NT2/D1 (cell line): ENCODE measurements around the gene SLF1.

Source experiments
- DNase-seq: peaks from one replicate; pipeline ENCODE4 v3.0.0-alpha.2; 2011; ENCODE audit warnings: low read depth, low spot score
- H3K27me3 ChIP-seq: 2 replicates; pipeline ENCODE4 v1.6.0; 2011; ENCODE audit warnings: mild to moderate bottlenecking; ENCODE audit not compliant: insufficient read length, insufficient read depth
- H3K36me3 ChIP-seq: 2 replicates; pipeline ENCODE4 v1.6.1; 2011; ENCODE audit warnings: mild to moderate bottlenecking, low read length, mixed read lengths; ENCODE audit not compliant: insufficient read depth, insufficient read length
- H3K4me1 ChIP-seq: 2 replicates; pipeline ENCODE4 v1.5.1; 2011; ENCODE audit not compliant: insufficient read depth, insufficient read length
- H3K4me3 ChIP-seq: 2 replicates; pipeline ENCODE4 v1.5.1; 2011; ENCODE audit warnings: low read depth; ENCODE audit not compliant: insufficient read length
- H3K9ac ChIP-seq: 2 replicates; pipeline ENCODE4 v1.6.0; 2011; ENCODE audit warnings: low read depth; ENCODE audit not compliant: insufficient read length
- H3K9me3 ChIP-seq: 2 replicates; pipeline ENCODE4 v1.5.1; 2011; ENCODE audit warnings: mild to moderate bottlenecking, low read length; ENCODE audit not compliant: insufficient read depth
- SUZ12 ChIP-seq: IDR thresholded peaks from 2 replicates; pipeline ENCODE4 v1.6.1; 2011; ENCODE audit not compliant: insufficient read length, insufficient read depth; ENCODE audit errors: extremely low read depth
- YY1 ChIP-seq: IDR thresholded peaks from 2 replicates; pipeline ENCODE4 v1.6.1; 2011; ENCODE audit not compliant: insufficient read length, insufficient read depth
- ZNF274 ChIP-seq: IDR thresholded peaks from 2 replicates; pipeline ENCODE4 v1.6.1; 2011; ENCODE audit warnings: mild to moderate bottlenecking, low read depth, low read length

SLF1 gene

GRCh38 chr5:94745786-94746730 lies 127.6 kb downstream of the SLF1 start:
- no peaks in the 10 kb centered on the region for H3K4me1 ChIP-seq
- H3K4me3 ChIP-seq: no peak overlapping the region

GRCh38 chr5:94746731-94747124 lies 128.3 kb downstream of the SLF1 start:
- DNase-seq: no peak
- no peaks in the 10 kb centered on the region for H3K36me3 ChIP-seq
- H3K27me3 ChIP-seq: no peaks in the 10 kb centered on the region
- H3K4me3 ChIP-seq: no peak overlapping the region
- H3K9ac ChIP-seq: no peak overlapping the region
- TF ChIP-seq ZNF274: no peak
- TF ChIP-seq YY1: no peak
- TF ChIP-seq SUZ12: no peak
- no peaks in the 10 kb centered on the region for H3K9me3 ChIP-seq
- no peaks in the 10 kb centered on the region for H3K4me1 ChIP-seq

More at GRCh38 chr5:94745786-94746730, 127.6 kb downstream of the SLF1 start:
- H3K9me3 ChIP-seq: no peaks in the 10 kb centered on the region
- no peak overlapping the region for H3K9ac ChIP-seq
- DNase-seq: no peak
- no peaks in the 10 kb centered on the region for H3K27me3 ChIP-seq
- TF ChIP-seq YY1: no peak
- no peak for TF ChIP-seq ZNF274
- no peak for TF ChIP-seq SUZ12
- no peaks in the 10 kb centered on the region for H3K36me3 ChIP-seq
